ENCODE data around the gene CDHR3.
"Not testable (repeated sequence)": the region's sequence is repeated elsewhere in the genome, so short reads cannot be mapped to it uniquely, and the experiment has no call there.

CDHR3 gene

DNA sequence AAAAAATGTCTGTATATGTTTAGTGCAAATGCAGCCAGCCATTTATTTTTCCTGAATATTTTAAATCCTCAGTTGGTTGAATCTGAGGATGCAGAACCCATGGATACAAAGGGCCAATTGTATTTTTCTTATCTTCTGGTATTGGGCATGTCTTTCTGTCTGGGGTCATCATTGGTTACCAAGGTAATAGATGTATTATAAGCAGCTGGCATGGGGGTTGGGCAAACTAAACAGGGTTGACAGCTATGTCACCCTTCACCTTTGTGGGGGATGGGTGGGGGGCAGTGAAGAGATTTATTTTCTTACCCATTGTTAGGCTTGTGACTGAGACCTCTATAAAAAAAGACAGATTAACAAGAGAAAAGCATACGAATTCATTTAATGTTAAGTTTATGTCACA lies 38.8 kb downstream of the CDHR3 start:
- peak in 1 of 2 experiments; percentile 9 for DNase-seq

DNA sequence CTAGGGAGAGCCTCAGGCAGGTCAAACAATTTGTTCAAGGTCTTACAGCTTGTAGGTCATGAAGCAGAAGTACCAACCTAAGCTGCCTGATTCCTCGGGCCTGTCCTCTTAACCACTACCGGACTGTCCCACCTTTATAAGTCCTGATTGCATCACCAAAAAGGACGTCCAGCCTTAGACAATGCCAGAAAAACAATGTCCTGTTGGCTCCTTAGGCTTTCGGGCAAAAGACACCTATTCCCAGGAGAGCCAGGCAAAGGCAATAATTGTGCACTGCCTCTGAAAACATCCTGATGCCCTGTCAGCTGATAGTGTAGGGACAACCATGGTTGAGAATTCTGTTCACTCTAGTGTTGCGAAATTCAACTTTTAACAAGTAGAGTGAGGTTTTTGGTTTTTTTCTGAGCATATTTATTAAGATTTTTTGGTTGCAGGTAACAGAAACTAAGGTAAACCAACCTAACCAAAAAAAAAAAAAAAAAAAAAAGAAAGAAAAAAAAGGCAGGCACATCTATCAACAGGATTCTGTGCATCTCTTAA lies 40.5 kb downstream of the CDHR3 start:
- DNase-seq, result no peak

DNA sequence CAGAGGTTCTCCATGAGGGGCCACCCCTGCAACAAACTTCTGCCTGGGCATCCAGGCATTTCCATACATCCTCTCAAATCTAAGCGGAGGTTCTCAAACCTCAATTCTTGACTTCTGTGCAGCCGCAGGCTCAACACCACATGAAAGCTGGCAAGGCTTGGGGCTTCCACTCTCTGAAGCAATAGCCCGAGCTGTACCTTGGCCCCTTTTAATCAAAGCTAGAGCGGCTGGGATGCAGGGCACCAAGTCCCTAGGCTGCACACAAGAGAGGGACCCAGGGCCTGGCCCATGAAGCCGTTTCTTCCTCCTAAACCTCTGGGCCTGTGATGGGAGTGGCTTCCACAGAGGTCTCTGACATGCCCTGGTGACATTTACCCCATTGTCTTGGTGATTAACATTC lies 43.8 kb downstream of the CDHR3 start:
- DNase-seq, result no peak

GRCh38 chr7:106007796-106008195 lies 44.7 kb downstream of the CDHR3 start:
- not testable (repeated sequence) for DNase-seq

DNA sequence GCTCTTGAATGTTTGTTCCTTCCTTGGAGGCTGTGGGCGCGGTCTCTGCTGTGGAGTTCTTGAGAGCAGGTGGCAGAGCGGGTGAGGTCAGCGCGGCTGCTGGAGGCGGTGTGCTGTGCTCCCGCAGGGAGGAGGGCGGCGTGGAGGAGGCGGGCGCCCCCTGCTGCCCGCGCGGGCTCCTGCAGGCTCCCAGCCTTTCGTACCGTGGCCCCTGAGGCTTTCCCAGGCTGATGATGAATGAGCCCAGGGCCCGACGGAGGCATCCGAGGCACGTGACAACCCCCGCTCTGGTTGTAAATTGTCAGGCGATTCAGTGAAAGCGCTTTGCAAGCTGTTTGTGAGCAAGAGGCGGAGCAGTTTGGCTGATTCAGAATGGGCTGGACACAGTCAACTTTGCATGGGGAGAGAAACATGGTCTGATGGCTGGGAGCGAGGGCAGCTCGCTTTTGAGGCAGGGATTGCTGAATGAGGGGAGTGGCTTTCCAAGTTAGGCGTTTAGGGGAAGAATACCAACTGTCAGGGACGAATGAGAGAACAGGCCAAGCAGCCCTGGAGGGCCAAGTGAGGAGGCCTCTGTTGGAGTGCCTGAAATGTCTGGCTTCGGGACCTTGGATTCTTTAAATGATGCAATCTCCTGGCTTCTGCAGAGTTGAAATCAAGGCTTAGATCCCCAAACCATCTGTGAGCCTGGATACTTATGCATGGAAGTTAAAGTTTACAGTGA lies 46.6 kb downstream of the CDHR3 start:
- peak; percentile 52 to 79 for DNase-seq

GRCh38 chr7:106010331-106010730 lies 47.3 kb downstream of the CDHR3 start:
- no peak for DNase-seq

DNA sequence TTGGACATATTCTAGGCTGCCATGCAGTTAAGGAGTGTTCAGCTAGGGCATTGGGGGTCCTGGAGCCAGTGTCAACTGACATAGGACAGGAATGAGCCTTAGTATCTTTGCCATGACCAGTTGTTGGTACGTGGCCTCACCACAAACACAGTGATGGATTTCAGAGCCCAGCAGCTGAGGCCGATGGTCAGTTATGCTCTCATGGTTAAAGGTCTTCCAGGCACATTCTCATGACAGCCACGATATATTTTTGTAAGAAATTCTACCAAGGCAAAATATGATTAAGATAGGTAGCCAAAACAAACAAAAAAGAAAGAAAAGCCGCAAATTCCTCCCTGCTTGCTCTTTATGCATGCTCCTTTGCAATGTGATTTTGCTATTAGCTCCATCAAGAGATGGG lies 47.8 kb downstream of the CDHR3 start:
- no peak for DNase-seq

- no peak for DNase-seq
Measured at GRCh38 chr7:106012184-106012583, 49.1 kb downstream of the CDHR3 start.

GRCh38 chr7:106012935-106013439 lies 49.9 kb downstream of the CDHR3 start:
- peak in 1 of 2 experiments; percentile 2 for DNase-seq

- no peak for DNase-seq
Measured at GRCh38 chr7:106015381-106016218, 52.5 kb downstream of the CDHR3 start.

- no peak for DNase-seq
Measured at GRCh38 chr7:106016331-106016730, 53.3 kb downstream of the CDHR3 start.

- DNase-seq, result no peak
Measured at GRCh38 chr7:106017657-106018056, 54.6 kb downstream of the CDHR3 start.

DNA sequence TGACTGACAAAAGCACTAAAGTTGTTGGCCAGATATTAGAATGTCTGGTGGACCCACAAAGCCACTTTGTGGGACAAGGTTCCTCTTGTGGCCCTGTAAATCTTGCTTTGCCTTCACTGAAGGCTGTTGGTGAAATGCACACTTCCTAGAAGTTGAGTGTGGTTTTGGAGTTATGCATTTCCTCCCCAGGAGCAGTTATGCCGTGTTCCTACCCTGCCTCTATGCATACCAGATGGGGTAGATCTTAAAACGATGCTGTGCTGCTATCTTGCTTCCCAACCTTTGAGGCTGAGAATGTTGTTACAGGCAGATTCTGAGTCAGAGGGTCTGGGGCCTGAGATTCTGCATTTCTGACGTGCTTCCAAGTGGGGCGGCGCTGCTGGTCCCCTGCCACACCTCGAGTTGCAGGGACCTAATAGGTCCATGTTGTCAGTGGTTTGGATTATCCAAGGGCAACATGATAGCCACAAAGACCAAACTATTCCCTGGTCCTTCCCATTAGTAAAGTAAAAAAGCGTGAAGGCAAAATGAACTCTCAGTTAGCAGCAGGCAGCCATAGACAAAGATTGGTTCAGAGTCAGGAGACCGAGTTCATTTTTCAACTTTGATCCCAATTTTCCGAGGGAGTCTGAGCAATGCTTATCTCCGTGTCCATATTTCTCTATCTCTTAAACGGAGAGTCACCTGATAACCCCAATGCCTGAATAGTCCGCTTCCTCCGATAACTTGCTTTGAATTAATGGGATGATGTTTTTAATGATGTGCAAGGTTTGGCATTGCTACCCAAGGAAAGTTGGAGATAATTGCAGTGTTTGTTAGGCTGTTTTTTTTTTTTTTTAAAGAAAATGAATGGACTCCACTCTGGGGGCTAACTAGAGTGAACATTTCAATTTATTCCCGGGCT lies 55.8 kb downstream of the CDHR3 start:
- no peak for DNase-seq

DNA sequence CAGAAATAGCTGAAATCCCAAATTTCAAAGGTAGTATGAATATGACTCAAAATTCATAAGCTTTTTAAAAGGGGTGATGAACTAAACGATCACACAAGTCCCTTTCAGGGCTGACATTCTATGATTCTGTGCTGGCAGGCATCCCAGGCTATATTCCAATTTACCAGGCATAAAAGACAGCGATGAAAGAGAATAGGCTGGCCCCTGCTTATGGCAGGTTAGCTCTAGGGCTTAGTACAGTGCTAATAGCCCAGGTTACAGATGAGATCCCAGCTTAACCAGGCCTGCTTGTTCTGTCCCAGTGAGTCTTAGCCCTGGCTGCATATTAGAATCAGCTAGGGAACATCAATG lies 56.4 kb downstream of the CDHR3 start:
- no peak for DNase-seq

DNA sequence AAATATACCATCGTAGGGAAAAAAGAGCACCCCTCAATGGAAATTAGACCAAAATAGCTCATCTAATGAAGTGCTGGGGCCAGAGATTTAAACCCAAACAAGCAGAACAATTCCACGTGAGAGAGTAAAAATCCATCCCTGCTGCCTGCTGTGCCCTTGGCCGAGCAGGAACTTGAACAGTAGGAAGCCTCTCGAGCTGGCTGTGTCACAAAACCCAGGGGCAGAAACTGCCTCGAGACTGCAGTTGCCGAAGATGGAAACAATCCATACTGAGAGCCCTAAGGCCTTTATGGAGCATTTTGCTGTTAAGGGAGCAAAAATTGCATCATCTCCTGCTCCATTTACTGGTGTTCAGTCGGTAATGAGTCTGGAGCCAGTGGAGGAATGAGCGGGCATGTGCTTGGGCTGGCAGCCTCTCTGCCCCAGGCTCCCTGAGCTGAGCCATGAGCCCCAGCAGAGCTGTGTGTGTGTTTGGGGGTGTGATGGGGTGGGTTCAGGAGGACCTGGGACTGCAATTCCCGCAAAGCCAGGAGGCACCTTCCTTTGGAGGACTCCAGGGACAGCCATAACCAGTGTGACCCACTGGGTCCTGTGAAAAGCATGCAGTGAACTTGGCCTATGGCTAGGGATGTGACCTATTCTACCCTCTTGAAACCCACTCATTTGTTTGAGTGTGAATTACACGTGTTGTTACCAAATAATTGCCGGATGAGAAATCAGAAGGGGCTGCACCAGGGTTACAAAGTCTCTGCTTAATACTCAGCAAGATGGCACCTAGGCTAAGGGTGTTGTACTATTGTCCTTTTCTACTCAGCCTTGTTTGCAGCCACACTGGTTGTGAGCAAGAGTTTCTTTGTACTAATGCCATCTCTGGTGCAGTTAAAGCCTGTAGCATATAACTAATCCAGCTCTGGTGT lies 58.3 kb downstream of the CDHR3 start:
- DNase-seq, result no peak

DNA sequence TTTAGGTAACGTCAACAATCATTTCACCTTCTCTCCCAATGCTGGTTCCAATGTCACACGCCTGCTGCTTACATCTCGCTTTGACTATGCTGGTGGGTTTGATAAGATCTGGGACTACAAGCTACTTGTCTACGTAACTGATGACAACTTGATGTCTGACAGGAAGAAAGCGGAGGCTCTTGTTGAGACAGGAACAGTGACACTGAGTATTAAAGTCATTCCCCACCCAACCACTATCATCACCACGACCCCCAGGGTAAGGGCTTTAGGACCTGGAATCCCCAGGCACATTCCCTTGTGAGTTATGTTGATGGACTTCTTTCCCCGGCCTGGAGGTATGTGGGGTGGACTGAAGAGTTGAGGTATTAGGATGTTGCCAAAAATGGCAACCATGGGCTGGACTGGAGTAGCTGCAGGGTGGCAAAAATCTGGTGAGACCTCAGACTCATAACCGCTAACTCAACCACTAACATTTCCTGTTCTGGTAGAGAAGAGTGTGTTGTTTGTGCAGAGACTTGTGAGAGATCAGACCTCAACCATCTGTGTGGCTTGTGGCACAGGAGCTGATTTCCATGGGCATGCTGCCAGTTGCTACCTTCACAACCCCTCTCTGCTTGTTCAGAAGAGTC lies 59.2 kb downstream of the CDHR3 start:
- peak in 1 of 2 experiments; percentile 10 for DNase-seq

DNA sequence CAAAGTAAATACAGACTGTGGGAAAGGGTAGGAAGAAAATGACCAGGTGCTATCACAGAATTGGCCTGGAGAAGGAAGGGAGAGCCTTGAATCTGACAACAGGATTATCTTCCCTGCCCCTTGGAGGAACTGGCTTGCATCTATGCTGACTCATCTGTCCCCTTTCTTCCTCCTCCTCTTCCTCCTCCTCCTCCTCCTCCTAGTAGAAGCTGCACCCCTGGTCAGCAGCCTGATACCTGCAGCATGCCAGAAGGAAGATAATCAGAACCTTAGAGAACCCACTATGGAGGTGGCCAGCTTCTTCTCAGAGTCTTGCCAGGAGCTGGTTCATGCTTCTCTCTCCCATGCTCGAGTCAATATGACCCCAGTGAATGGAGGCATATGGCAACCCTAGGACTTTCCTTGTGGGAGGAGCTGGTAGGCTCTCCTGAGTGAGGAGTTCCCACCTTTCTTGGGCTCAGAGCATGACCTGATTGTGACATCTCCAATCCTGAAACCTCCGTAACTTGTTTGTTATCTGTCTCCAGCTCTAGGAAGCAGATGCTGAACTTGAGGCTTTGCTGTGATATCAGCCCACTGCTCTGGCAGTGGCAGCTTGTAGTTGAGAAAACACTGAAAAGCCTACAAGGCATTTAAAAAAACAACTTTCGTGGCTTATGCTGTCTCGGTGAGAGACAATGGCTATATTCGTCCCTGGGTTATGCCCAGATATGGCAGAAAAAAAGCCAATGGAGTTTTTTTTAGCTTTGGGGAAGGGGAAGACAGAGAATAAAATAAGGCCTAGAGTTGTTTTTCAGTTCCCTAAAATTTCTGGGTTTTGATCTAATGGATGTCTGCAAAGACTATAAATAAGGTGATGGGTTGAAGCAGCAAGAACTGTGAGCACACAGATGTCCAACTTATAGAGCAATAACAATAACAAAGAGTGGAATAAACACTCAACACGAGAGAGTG lies 60.6 kb downstream of the CDHR3 start:
- no peak for DNase-seq

DNA sequence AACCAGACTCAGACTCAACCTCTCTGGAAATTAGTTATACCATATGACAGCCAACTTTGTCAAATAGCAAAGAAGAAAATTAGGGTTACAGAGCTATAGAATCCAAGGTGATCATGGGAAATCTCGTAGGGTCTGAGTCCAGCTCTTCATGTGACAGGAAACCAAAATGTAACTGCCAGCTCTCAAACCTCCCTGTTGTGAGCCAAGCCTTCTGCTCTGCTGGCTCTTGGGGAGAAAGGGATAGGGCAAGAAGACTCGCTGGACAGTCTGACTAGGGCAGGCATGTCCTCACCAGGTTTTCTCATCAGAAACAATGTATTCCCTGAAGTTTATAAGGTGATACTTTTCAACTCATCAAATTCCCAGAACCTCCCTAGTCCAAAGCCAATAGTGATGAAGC lies 63.0 kb downstream of the CDHR3 start:
- no peak for DNase-seq

DNA sequence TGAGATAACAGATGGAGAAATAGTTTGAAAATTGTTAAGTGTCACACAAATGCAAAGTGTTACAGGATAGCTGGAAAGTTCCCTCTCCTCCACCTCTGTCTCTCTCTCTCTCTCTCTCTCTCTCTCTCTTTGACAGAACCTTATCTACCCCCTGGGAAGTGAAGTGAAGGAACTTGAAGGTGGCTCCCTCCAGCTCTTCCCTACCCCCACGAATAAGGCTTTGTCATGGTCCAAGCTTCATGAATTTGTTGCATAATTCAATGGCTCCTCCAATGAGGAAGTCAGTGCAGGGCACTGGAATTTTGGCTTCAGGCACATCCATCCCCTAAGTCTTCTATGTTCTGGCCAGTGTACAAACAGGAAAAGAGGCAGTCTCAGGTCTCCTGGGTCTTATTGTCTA lies 66.4 kb downstream of the CDHR3 start:
- no peak for DNase-seq

DNA sequence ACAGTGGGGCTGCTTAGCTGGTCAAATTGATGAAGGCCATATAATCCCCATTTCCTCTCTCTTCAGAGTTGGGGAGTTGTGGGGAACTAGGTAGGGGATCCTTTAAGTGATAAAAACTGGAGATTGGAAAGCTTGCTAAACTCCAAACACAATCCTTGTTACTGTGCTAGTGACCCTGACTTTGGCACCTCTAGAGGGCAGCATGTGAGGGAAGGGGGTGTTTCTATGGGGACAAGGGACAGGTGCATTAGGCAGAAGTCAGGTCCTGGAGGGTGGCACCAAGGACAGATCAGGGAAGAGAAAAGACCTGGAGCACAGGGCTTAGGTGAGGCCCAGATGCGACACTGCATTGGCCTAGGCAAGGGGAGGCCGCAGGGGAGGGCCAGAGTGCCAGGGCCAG lies 66.9 kb downstream of the CDHR3 start:
- no peak for DNase-seq

All from NCI-H524 (cell line).